Kidney (tissue), 14 donors: Measurements from ENCODE around the gene PEAR1. TPM values are rescaled to one million over a fixed set of nuclear protein-coding genes. Genes with fewer than 3 reads are reported as not detected.

Experiments
- DNase-seq, 5 donors: peaks; one replicate each; pipeline ENCODE4 v3.0.0-alpha.2; 2013 to 2020
- FAIRE-seq: peaks from 2 replicates; lab custom pipeline; 2012; peaks lifted over from hg19 to GRCh38; lab: Jason Lieb, UNC
- H3K27ac ChIP-seq, 2 donors: one replicate each; pipeline ENCODE4 v1.7.0; 2013; ENCODE audit warnings: low read depth in 2 of 2, low read length in 2 of 2, inconsistent platforms in 1 of 2
- H3K27me3 ChIP-seq: one replicate; pipeline ENCODE4 v1.7.1; 2013; ENCODE audit warnings: low read length, inconsistent platforms; ENCODE audit not compliant: control insufficient read depth, insufficient read depth
- H3K36me3 ChIP-seq, 3 donors: one replicate each; pipeline versions ENCODE4 v1.7.0 to v1.7.1; 2013; ENCODE audit warnings: low read length in 3 of 3, control low read depth in 1 of 3, inconsistent platforms in 1 of 3; ENCODE audit not compliant: insufficient read depth in 3 of 3, control insufficient read depth in 2 of 3
- H3K4me1 ChIP-seq, 3 donors: one replicate each; pipeline versions ENCODE4 v1.7.0 to v1.7.1; 2013; ENCODE audit warnings: low read length in 3 of 3, inconsistent platforms in 1 of 3, low read depth in 1 of 3; ENCODE audit not compliant: control insufficient read depth in 2 of 3, insufficient read depth in 2 of 3
- H3K4me3 ChIP-seq, 3 donors: one replicate each; pipeline versions ENCODE4 v1.7.0 to v1.8.1; 2013; ENCODE audit warnings: low read length in 3 of 3, control low read depth in 1 of 3, inconsistent platforms in 1 of 3
- H3K9ac ChIP-seq, 3 donors: one replicate each; pipeline versions ENCODE4 v1.7.0 to v1.7.1; 2013; ENCODE audit warnings: low read length in 3 of 3, control low read depth in 1 of 3, inconsistent platforms in 1 of 3
- H3K9me3 ChIP-seq, 3 donors: one replicate each; pipeline versions ENCODE4 v1.7.0 to v1.7.1; 2013; ENCODE audit warnings: low read length in 3 of 3, control low read depth in 1 of 3, inconsistent platforms in 1 of 3; ENCODE audit not compliant: control insufficient read depth in 2 of 3, insufficient read depth in 1 of 3
- intact Hi-C: fragments of 100-400 bp; cut with DNase I; formaldehyde crosslinking; loops from one replicate; pipeline ENCODE4 v1.11.1; 2022
- polyA plus RNA-seq: library from polyadenylated mRNA; stranded (reverse); fragments of 350-450 nt; fragmentation: Illumina TruSeq; extraction: RNeasy Lipid Tissue Mini Kit (QIAGEN cat#74804); gene quantifications from one replicate; pipeline ENCODE4 v1.2.3, GENCODE V29; 2014; ENCODE audit warnings: low read depth, low replicate concordance; ENCODE audit not compliant: insufficient read depth
- total RNA-seq: library from RNA; stranded (reverse); fragmentation: NEBNext Ultra II Directional; extraction: Animal tissue kit (Norgen Biotek cat#: 25700); gene quantifications from one replicate; pipeline ENCODE4 v1.2.1, GENCODE V29; 2021
- TF ChIP-seq, protein P1 (sequence below): IDR thresholded peaks from 3 replicates; pipeline ENCODE4 v1.5.1; 2012; ENCODE audit warnings: mild to moderate bottlenecking, moderate library complexity, borderline replicate concordance; ENCODE audit not compliant: insufficient read depth; ENCODE audit errors: extremely low read depth
- donor health status: control.
- donor health status: control.
- donor health status: control.
- donor health status: control.
- donor health status: control.
- donor health status: DM: yes; HTN: yes; CAD: no.
- donor health status: Normal renal cell carcinoma (clear cell type).

Gene PEAR1
- total and polyA plus RNA-seq, 2 donors from 2014 or later: 4.5 to 17.2 TPM

DNA sequence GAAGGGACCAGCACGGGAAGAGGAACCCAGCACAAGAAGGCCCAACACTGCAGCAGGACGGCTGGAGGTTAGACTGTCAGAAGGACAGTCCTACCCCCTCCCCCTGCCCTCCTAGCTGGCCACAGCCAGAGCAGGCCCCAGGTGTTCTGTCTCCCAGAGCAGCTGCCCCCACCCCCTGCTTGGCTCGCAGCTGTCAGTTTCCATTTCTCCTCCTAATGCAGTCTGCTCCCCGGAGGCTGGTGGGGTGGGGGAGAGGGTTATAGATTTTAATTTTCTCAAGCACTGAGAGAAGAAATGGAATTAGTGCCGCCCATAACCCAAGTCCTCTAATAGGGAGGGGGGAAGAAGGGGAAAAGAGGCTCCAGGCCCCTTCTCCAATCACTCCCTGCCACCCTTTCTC is 13.0 kb upstream of the PEAR1 start:
- Histone ChIP-seq H3K4me1 (no peaks in the 10 kb centered on the region), H3K9ac (no peak overlapping the region), H3K9me3 (no peaks in the 10 kb centered on the region), H3K27ac (no peak overlapping the region), H3K36me3 (no peaks in the 10 kb centered on the region), H3K4me3 (no peak overlapping the region), H3K27me3 (no peaks in the 10 kb centered on the region)
- DNase-seq: no peak
- TF ChIP-seq, protein P1, sequence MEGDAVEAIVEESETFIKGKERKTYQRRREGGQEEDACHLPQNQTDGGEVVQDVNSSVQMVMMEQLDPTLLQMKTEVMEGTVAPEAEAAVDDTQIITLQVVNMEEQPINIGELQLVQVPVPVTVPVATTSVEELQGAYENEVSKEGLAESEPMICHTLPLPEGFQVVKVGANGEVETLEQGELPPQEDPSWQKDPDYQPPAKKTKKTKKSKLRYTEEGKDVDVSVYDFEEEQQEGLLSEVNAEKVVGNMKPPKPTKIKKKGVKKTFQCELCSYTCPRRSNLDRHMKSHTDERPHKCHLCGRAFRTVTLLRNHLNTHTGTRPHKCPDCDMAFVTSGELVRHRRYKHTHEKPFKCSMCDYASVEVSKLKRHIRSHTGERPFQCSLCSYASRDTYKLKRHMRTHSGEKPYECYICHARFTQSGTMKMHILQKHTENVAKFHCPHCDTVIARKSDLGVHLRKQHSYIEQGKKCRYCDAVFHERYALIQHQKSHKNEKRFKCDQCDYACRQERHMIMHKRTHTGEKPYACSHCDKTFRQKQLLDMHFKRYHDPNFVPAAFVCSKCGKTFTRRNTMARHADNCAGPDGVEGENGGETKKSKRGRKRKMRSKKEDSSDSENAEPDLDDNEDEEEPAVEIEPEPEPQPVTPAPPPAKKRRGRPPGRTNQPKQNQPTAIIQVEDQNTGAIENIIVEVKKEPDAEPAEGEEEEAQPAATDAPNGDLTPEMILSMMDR: no peak
- intact Hi-C loops: no loop called here
- FAIRE-seq: no peak

DNA sequence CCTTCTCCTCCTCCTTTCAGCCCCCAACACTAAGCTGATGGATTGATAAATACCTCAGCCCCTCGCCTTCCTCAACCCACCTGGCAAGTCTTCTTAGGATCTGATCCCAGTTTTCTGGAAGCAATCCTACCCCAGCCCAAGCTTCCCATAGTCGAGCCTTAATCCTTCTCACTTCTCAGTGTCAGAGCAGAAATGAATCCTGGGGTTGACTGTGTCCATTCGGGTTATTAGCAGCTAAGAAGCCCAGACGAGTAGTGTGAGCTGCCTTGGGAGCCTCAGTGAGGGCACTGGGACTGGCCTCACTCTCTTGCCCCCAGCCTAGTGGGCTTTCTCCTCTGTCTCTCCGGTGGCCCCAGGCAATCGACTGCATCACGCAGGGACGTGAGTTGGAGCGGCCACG is 12.4 kb upstream of the PEAR1 start:
- FAIRE-seq: no peak
- H3K27me3 ChIP-seq: no peaks in the 10 kb centered on the region

DNA sequence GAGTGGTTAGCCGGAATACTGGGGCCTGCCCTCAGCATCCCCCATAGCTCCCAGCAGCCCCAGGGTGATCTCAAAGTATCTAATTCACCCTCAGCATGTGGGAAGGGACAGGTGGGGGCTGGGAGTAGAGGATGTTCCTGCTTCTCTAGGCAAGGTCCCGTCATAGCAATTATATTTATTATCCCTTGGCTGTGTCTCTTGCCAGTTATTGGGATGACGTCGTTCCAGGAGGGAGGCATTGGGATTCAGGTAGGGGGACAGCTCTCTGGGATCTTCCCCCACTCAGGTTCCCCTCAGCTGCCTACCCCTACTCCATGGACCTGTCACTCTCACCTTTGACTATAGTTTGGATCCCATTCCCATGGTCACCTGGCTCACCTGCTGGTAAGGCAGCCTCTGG is 11.9 kb upstream of the PEAR1 start:
- intact Hi-C loops: no loop called here
- no peaks in the 10 kb centered on the region for H3K27me3 ChIP-seq

More for the DNA sequence above, 12.4 kb upstream of the PEAR1 start:
- no peaks in the 10 kb centered on the region for H3K36me3 ChIP-seq
- H3K4me1 ChIP-seq: no peaks in the 10 kb centered on the region
- TF ChIP-seq, protein P1: no peak
- intact Hi-C loops: no loop called here
- no peak overlapping the region for H3K4me3 ChIP-seq
- H3K27ac ChIP-seq: no peak overlapping the region
- H3K9me3 ChIP-seq: no peaks in the 10 kb centered on the region
- DNase-seq: no peak
- H3K9ac ChIP-seq: no peak overlapping the region

DNA sequence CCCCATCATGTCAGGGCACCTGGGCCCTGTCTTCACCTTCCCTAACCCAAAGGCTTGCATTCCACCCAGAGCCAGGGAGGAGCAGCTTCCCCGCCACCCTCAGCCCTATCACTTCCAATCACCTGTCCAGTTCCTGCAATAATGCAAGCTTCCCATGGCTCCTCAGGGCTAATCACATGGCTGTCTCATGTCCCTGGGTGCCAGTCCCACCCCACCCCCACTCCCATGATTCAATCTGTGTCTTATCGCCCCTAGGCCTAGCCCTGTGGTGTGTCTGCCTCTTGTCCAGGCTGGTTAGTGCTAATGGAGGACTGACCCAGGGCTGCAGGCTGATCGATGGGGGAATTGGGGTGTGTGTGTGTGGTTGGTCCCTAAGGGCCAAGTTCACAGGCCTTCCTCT is 11.0 kb upstream of the PEAR1 start:
- Histone ChIP-seq H3K4me3 (no peak overlapping the region), H3K36me3 (no peaks in the 10 kb centered on the region), H3K27ac (no peak overlapping the region), H3K9me3 (no peaks in the 10 kb centered on the region), H3K27me3 (no peaks in the 10 kb centered on the region), H3K4me1 (no peaks in the 10 kb centered on the region), H3K9ac (no peak overlapping the region)
- intact Hi-C loops: no loop called here
- no peak for FAIRE-seq
- DNase-seq: no peak
- TF ChIP-seq, protein P1: no peak

More for the DNA sequence above, 11.9 kb upstream of the PEAR1 start:
- Histone ChIP-seq H3K4me3 (no peak overlapping the region), H3K9ac (no peak overlapping the region), H3K4me1 (no peaks in the 10 kb centered on the region), H3K36me3 (no peaks in the 10 kb centered on the region), H3K9me3 (no peaks in the 10 kb centered on the region), H3K27ac (no peak overlapping the region)
- FAIRE-seq: no peak
- no peak for DNase-seq
- TF ChIP-seq, protein P1: no peak
